ENCODE results near the gene RPL37A.

RPL37A gene

GRCh38 chr2:216485745-216486144 lies 12.9 kb upstream of the RPL37A start:
- no peak for DNase-seq (ENCODE audit: insufficient read length, low spot score)
- FAIRE-seq: no peak
- TF ChIP-seq TAF1 (IDR thresholded peaks at IDR 0.05; ENCODE audit: low read depth, low read length): no peak

- DNase-seq (ENCODE audit: insufficient read length, low spot score) (no peak), FAIRE-seq (peak; percentile 48)
- TF ChIP-seq POLR2AphosphoS5 (IDR thresholded peaks at IDR 0.05; ENCODE audit: low read depth, low read length): no peak
- no peak for TF ChIP-seq PAX5 (IDR thresholded peaks at IDR 0.05; ENCODE audit: insufficient read depth, low read length, severe bottlenecking)
- TF ChIP-seq POU2F2 (IDR thresholded peaks at IDR 0.05; ENCODE audit: low read depth, low read length): no peak
- no peak for TF ChIP-seq POLR2A (IDR thresholded peaks at IDR 0.05; ENCODE audit: low read depth, low read length)
- no peak for TF ChIP-seq TAF1 (IDR thresholded peaks at IDR 0.05; ENCODE audit: low read depth, low read length)
- no peak for TF ChIP-seq SPI1 (IDR thresholded peaks at IDR 0.05; ENCODE audit: low read depth, low read length)
Measured at GRCh38 chr2:216486271-216486670, 12.4 kb upstream of the RPL37A start.

GRCh38 chr2:216486708-216487107 lies 11.9 kb upstream of the RPL37A start:
- no peak for TF ChIP-seq POLR2A (IDR thresholded peaks at IDR 0.05; ENCODE audit: low read depth, low read length)
- no peak for TF ChIP-seq SPI1 (IDR thresholded peaks at IDR 0.05; ENCODE audit: low read depth, low read length)
- TF ChIP-seq TAF1 (IDR thresholded peaks at IDR 0.05; ENCODE audit: low read depth, low read length): no peak
- no peak for TF ChIP-seq PAX5 (IDR thresholded peaks at IDR 0.05; ENCODE audit: insufficient read depth, low read length, severe bottlenecking)
- no peak for TF ChIP-seq POU2F2 (IDR thresholded peaks at IDR 0.05; ENCODE audit: low read depth, low read length)
- TF ChIP-seq POLR2AphosphoS5 (IDR thresholded peaks at IDR 0.05; ENCODE audit: low read depth, low read length): no peak
- DNase-seq (ENCODE audit: insufficient read length, low spot score) (no peak), FAIRE-seq (no peak)

- no peak for TF ChIP-seq POLR2AphosphoS5 (IDR thresholded peaks at IDR 0.05; ENCODE audit: low read depth, low read length)
- no peak for TF ChIP-seq PAX5 (IDR thresholded peaks at IDR 0.05; ENCODE audit: insufficient read depth, low read length, severe bottlenecking)
- TF ChIP-seq POLR2A (IDR thresholded peaks at IDR 0.05; ENCODE audit: low read depth, low read length): no peak
- no peak for TF ChIP-seq SPI1 (IDR thresholded peaks at IDR 0.05; ENCODE audit: low read depth, low read length)
- TF ChIP-seq TAF1 (IDR thresholded peaks at IDR 0.05; ENCODE audit: low read depth, low read length): no peak
- no peak for TF ChIP-seq POU2F2 (IDR thresholded peaks at IDR 0.05; ENCODE audit: low read depth, low read length)
- DNase-seq (ENCODE audit: insufficient read length, low spot score) (no peak), FAIRE-seq (no peak)
Measured at GRCh38 chr2:216490061-216490460, 8.6 kb upstream of the RPL37A start.

GRCh38 chr2:216491793-216492596 lies 6.6 kb upstream of the RPL37A start:
- DNase-seq (ENCODE audit: insufficient read length, low spot score) (no peak), FAIRE-seq (peak; percentile 5)
- TF ChIP-seq PAX5 (IDR thresholded peaks at IDR 0.05; ENCODE audit: insufficient read depth, low read length, severe bottlenecking): no peak
- no peak for TF ChIP-seq POU2F2 (IDR thresholded peaks at IDR 0.05; ENCODE audit: low read depth, low read length)
- peak; percentile 39; the same call in 1 of the 2 replicates for TF ChIP-seq POLR2AphosphoS5 (IDR thresholded peaks at IDR 0.05; ENCODE audit: low read depth, low read length)
- peak; percentile 24; the same call in 1 of the 2 replicates for TF ChIP-seq POLR2A (IDR thresholded peaks at IDR 0.05; ENCODE audit: low read depth, low read length)
- TF ChIP-seq SPI1 (IDR thresholded peaks at IDR 0.05; ENCODE audit: low read depth, low read length): peak; percentile 95
- no peak for TF ChIP-seq TAF1 (IDR thresholded peaks at IDR 0.05; ENCODE audit: low read depth, low read length)

- DNase-seq (ENCODE audit: insufficient read length, low spot score) (no peak), FAIRE-seq (no peak)
- TF ChIP-seq PAX5 (IDR thresholded peaks at IDR 0.05; ENCODE audit: insufficient read depth, low read length, severe bottlenecking): no peak
- TF ChIP-seq POU2F2 (IDR thresholded peaks at IDR 0.05; ENCODE audit: low read depth, low read length): no peak
- TF ChIP-seq POLR2AphosphoS5 (IDR thresholded peaks at IDR 0.05; ENCODE audit: low read depth, low read length): no peak
- no peak for TF ChIP-seq POLR2A (IDR thresholded peaks at IDR 0.05; ENCODE audit: low read depth, low read length)
Measured at GRCh38 chr2:216492597-216493333, 5.9 kb upstream of the RPL37A start.

GRCh38 chr2:216493334-216493685 lies 5.3 kb upstream of the RPL37A start:
- no peak for TF ChIP-seq POU2F2 (IDR thresholded peaks at IDR 0.05; ENCODE audit: low read depth, low read length)
- no peak for TF ChIP-seq PAX5 (IDR thresholded peaks at IDR 0.05; ENCODE audit: insufficient read depth, low read length, severe bottlenecking)
- TF ChIP-seq POLR2A (IDR thresholded peaks at IDR 0.05; ENCODE audit: low read depth, low read length): no peak
- no peak for TF ChIP-seq POLR2AphosphoS5 (IDR thresholded peaks at IDR 0.05; ENCODE audit: low read depth, low read length)
- no peak for TF ChIP-seq TAF1 (IDR thresholded peaks at IDR 0.05; ENCODE audit: low read depth, low read length)
- no peak for TF ChIP-seq SPI1 (IDR thresholded peaks at IDR 0.05; ENCODE audit: low read depth, low read length)
- DNase-seq (ENCODE audit: insufficient read length, low spot score) (no peak), FAIRE-seq (no peak)

- FAIRE-seq (no peak), DNase-seq (ENCODE audit: insufficient read length, low spot score) (no peak)
- no peak for TF ChIP-seq SPI1 (IDR thresholded peaks at IDR 0.05; ENCODE audit: low read depth, low read length)
- no peak for TF ChIP-seq POLR2AphosphoS5 (IDR thresholded peaks at IDR 0.05; ENCODE audit: low read depth, low read length)
- TF ChIP-seq PAX5 (IDR thresholded peaks at IDR 0.05; ENCODE audit: insufficient read depth, low read length, severe bottlenecking): no peak
- TF ChIP-seq POLR2A (IDR thresholded peaks at IDR 0.05; ENCODE audit: low read depth, low read length): no peak
- no peak for TF ChIP-seq POU2F2 (IDR thresholded peaks at IDR 0.05; ENCODE audit: low read depth, low read length)
- no peak for TF ChIP-seq TAF1 (IDR thresholded peaks at IDR 0.05; ENCODE audit: low read depth, low read length)
Measured at GRCh38 chr2:216495656-216496055, 3.0 kb upstream of the RPL37A start.

- FAIRE-seq (no peak), DNase-seq (ENCODE audit: insufficient read length, low spot score) (no peak)
- TF ChIP-seq SPI1 (IDR thresholded peaks at IDR 0.05; ENCODE audit: low read depth, low read length) (no peak), PAX5 (IDR thresholded peaks at IDR 0.05; ENCODE audit: insufficient read depth, low read length, severe bottlenecking) (no peak), POLR2A (IDR thresholded peaks at IDR 0.05; ENCODE audit: low read depth, low read length) (no peak), POU2F2 (IDR thresholded peaks at IDR 0.05; ENCODE audit: low read depth, low read length) (no peak), POLR2AphosphoS5 (IDR thresholded peaks at IDR 0.05; ENCODE audit: low read depth, low read length) (no peak), TAF1 (IDR thresholded peaks at IDR 0.05; ENCODE audit: low read depth, low read length) (no peak)
Measured at GRCh38 chr2:216497382-216498069, 1.1 kb upstream of the RPL37A start.
